Suprapubic skin (tissue), 3 donors: ENCODE data around the gene ICA1.

ENCODE experiments used
- CTCF ChIP-seq, 2 donors: fragments of 200-600 bp in 1 of 2; fragments of 450-650 bp in 1 of 2; sonication (generic) in 1 of 2; IDR thresholded peaks; one replicate each; pipeline ENCODE4 v1.5.1; 2016 to 2019; ENCODE audit warnings: antibody characterized with exemption in 2 of 2, mild to moderate bottlenecking in 1 of 2, moderate library complexity in 1 of 2
- POLR2AphosphoS5 ChIP-seq, 3 donors: sonication (generic); formaldehyde crosslinking; IDR thresholded peaks; one replicate each; pipeline ENCODE4 v1.6.1; 2017; ENCODE audit warnings: antibody characterized with exemption in 3 of 3

GRCh38 chr7:8151161-8151725 is 110.7 kb downstream of the ICA1 start:
- TF ChIP-seq CTCF (IDR thresholded peaks at IDR 0.05) (no peak), POLR2AphosphoS5 (IDR thresholded peaks at IDR 0.05) (no peak)
